Right cardiac atrium (tissue), 5 donors: ENCODE measurements around the gene NECTIN2. TPM values are rescaled to one million over a fixed set of nuclear protein-coding genes. Genes with fewer than 3 reads are reported as not detected.
"Not testable (repeated sequence)": the region's sequence is repeated elsewhere in the genome, so short reads cannot be mapped to it uniquely, and the experiment has no call there.

ENCODE experiments used
- ATAC-seq, 2 donors: fragments of 200-7000 bp; cut with Tn5 transposase; one replicate each; pipeline versions ENCODE4 v1.8.0 to v1.9.1; 2020; ENCODE audit warnings: moderate library complexity in 2 of 2, mild to moderate bottlenecking in 1 of 2
- DNase-seq, 3 donors: peaks; one replicate each; pipeline ENCODE4 v3.0.0-alpha.2; 2020
- H3K27ac ChIP-seq: one replicate; pipeline ENCODE4 v1.5.1; 2013; ENCODE audit warnings: mild to moderate bottlenecking, low read length, control low read depth, moderate library complexity
- H3K27me3 ChIP-seq: one replicate; pipeline ENCODE4 v1.6.1; 2013; ENCODE audit not compliant: control insufficient read depth, insufficient read depth
- H3K4me1 ChIP-seq: one replicate; pipeline ENCODE4 v1.6.1; 2013; ENCODE audit warnings: low read length; ENCODE audit not compliant: control insufficient read depth, insufficient read depth
- H3K4me3 ChIP-seq: one replicate; pipeline ENCODE4 v1.5.1; 2013; ENCODE audit warnings: low read length, control low read depth
- H3K9me3 ChIP-seq: one replicate; pipeline ENCODE4 v1.6.1; 2013; ENCODE audit warnings: low read length; ENCODE audit not compliant: control insufficient read depth
- WGBS: extraction: QIAGEN DNeasy Blood & Tissue Kit; methylation state at CpG from one replicate; pipeline ENCODE4 v1.1.7; 2013; 5-methylcytosine and 5-hydroxymethylcytosine counted together
- intact Hi-C, 4 donors: fragments of 100-400 bp; cut with DNase I; formaldehyde crosslinking; loops; one replicate each; pipeline versions ENCODE4 v1.11.0 to v1.14.0; 2022 to 2023
- polyA plus RNA-seq: library from polyadenylated mRNA; stranded (reverse); fragments of 200-250 nt; gene quantifications from one replicate; pipeline ENCODE4 v1.2.3, GENCODE V29; 2013
- total RNA-seq, 4 donors: library from RNA; stranded (reverse); fragmentation: NEBNext Ultra II Directional; extraction: Animal tissue kit (Norgen Biotek cat#: 25700); gene quantifications; one replicate each; pipeline ENCODE4 v1.2.1, GENCODE V29; 2021
- donor health status: healthy with polysubstance abuse.
- donor health status: DM: no; HTN: yes; CAD: no.
- donor health status: DM: no; HTN: no; CAD: no.
- donor health status: DM: no; HTN: yes; CAD: no; lungs with severe emphysema.
- donor health status: DM: yes; HTN: yes; CAD: no.

NECTIN2 gene
- total and polyA plus RNA-seq, 5 donors = 44.2 to 106 (median 57.0) TPM

- no peak overlapping the region for H3K4me3 ChIP-seq
- H3K4me1 ChIP-seq = no peaks in the 10 kb centered on the region
- 92% methylated on average over 16 of the region's 16 CpGs for WGBS
Observed at GRCh38 chr19:44874317-44874716, 28.2 kb downstream of the NECTIN2 start.

GRCh38 chr19:44875666-44876451, 29.8 kb downstream of the NECTIN2 start:
- intact Hi-C loops = no loop called here
- H3K4me1 ChIP-seq = no peaks in the 10 kb centered on the region
- H3K9me3 ChIP-seq = no peaks in the 10 kb centered on the region
- no peaks in the 10 kb centered on the region for H3K27me3 ChIP-seq
- ATAC-seq (peak in 1 of 2 donors; percentile 18), DNase-seq (peak in 1 of 3 donors; percentile 46)
- no peak overlapping the region for H3K4me3 ChIP-seq
- WGBS = 54% methylated on average over 22 of the region's 22 CpGs
- peak overlapping the region; percentile 18 for H3K27ac ChIP-seq

More at GRCh38 chr19:44874317-44874716, 28.2 kb downstream of the NECTIN2 start:
- ATAC-seq (no peak), DNase-seq (peak in 1 of 3 donors; percentile 26)
- intact Hi-C loops = no loop called here
- H3K9me3 ChIP-seq = no peaks in the 10 kb centered on the region
- no peak overlapping the region for H3K27ac ChIP-seq
- H3K27me3 ChIP-seq = no peaks in the 10 kb centered on the region

GRCh38 chr19:44876930-44877535, 30.9 kb downstream of the NECTIN2 start:
- ATAC-seq (no peak), DNase-seq (peak in 1 of 3 donors; percentile 46)
- Histone ChIP-seq H3K9me3 (no peaks in the 10 kb centered on the region), H3K27ac (no peak overlapping the region), H3K4me3 (no peak overlapping the region), H3K27me3 (no peaks in the 10 kb centered on the region), H3K4me1 (no peaks in the 10 kb centered on the region)
- intact Hi-C loops = no loop called here
- WGBS = 63% methylated on average over 5 of the region's 5 CpGs

GRCh38 chr19:44878120-44878865, 32.2 kb downstream of the NECTIN2 start:
- WGBS = 82% methylated on average over 26 of the region's 26 CpGs
- no peaks in the 10 kb centered on the region for H3K4me1 ChIP-seq
- no peaks in the 10 kb centered on the region for H3K9me3 ChIP-seq
- H3K4me3 ChIP-seq = no peak overlapping the region
- DNase-seq (peak in 1 of 3 donors; percentile 34), ATAC-seq (no peak)
- no peaks in the 10 kb centered on the region for H3K27me3 ChIP-seq
- H3K27ac ChIP-seq = no peak overlapping the region
- intact Hi-C loops = no loop called here

- Histone ChIP-seq H3K9me3 (no peaks in the 10 kb centered on the region), H3K27me3 (no peaks in the 10 kb centered on the region), H3K4me1 (no peaks in the 10 kb centered on the region), H3K27ac (peak overlapping the region; percentile 36), H3K4me3 (no peak overlapping the region)
- DNase-seq = peak in 2 of 3 donors; percentile 47 to 57
- ATAC-seq = peak in 1 of 2 donors; percentile 6
- intact Hi-C loops = no loop called here
- WGBS = 72% methylated on average over 18 of the region's 18 CpGs
Observed at GRCh38 chr19:44879309-44880065, 33.4 kb downstream of the NECTIN2 start.

GRCh38 chr19:44882063-44882462, 36.0 kb downstream of the NECTIN2 start:
- ATAC-seq (no peak), DNase-seq (peak in 2 of 3 donors; percentile 22 to 38)
- Histone ChIP-seq H3K9me3 (no peaks in the 10 kb centered on the region), H3K27ac (no peak overlapping the region), H3K27me3 (no peaks in the 10 kb centered on the region), H3K4me3 (no peak overlapping the region), H3K4me1 (no peaks in the 10 kb centered on the region)
- WGBS = 86% methylated on average over 15 of the region's 15 CpGs
- intact Hi-C loops = no loop called here

- peak in 1 of 3 donors; percentile 17 for DNase-seq
- H3K9me3 ChIP-seq, ATAC-seq, H3K4me1 ChIP-seq, H3K27ac ChIP-seq, H3K4me3 ChIP-seq, H3K27me3 ChIP-seq, intact Hi-C loops: not testable (repeated sequence)
- WGBS = 93% methylated on average over 19 of the region's 19 CpGs
Observed at GRCh38 chr19:44882619-44883397, 36.7 kb downstream of the NECTIN2 start.

GRCh38 chr19:44883922-44884321, 37.8 kb downstream of the NECTIN2 start:
- no peaks in the 10 kb centered on the region for H3K27me3 ChIP-seq
- H3K27ac ChIP-seq = no peak overlapping the region
- WGBS = 92% methylated on average over 5 of the region's 5 CpGs
- ATAC-seq (no peak), DNase-seq (peak in 1 of 3 donors; percentile 8)
- intact Hi-C loops = no loop called here
- H3K4me3 ChIP-seq = no peak overlapping the region
- H3K4me1 ChIP-seq = no peaks in the 10 kb centered on the region
- no peaks in the 10 kb centered on the region for H3K9me3 ChIP-seq

DNA sequence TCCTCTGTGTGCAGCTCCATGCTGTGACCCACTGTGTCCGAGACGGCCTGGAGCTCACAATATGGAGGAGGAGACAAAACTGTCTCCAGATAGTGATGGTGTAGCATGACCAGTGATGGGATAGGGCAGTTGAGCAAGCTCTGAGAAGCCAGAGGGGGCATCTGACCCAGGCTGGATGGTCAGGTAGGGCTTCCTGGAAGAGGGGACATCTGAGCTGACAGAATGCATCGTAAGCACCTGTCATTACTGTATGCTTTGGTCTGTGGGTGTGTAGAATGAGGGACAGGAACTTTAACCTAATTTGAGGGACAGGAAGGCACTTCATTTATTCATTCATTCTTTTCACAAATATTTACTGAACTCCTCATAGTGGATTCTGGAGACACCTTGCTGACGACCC, 38.5 kb downstream of the NECTIN2 start:
- no peaks in the 10 kb centered on the region for H3K9me3 ChIP-seq
- intact Hi-C loops = no loop called here
- no peaks in the 10 kb centered on the region for H3K27me3 ChIP-seq
- H3K27ac ChIP-seq = no peak overlapping the region
- peak in 1 of 3 donors; percentile 19 for DNase-seq
- H3K4me3 ChIP-seq = no peak overlapping the region
- H3K4me1 ChIP-seq = no peaks in the 10 kb centered on the region
- ATAC-seq = no peak
- WGBS = 87% methylated on average over 4 of the region's 4 CpGs

DNA sequence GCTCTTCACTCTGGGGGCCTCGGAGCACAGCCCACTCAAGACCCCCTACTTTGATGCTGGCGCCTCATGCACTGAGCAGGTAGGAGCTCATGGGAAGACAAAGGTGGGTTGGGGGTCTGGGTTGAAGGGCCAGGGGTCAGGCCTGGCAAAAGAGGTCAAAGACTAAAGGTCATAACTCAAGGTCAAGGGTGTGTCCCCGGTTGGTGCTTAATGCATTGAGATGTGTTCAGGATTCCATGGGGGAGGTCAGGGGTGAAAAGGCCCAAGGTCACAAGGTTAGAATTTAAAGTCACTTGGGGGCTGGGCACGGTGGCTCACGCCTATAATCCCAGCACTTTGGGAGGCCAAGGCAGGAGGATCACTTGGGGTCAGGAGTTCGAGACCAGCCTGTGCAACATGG, 40.0 kb downstream of the NECTIN2 start:
- Histone ChIP-seq H3K27me3 (no peaks in the 10 kb centered on the region), H3K4me3 (no peak overlapping the region), H3K27ac (no peak overlapping the region), H3K4me1 (no peaks in the 10 kb centered on the region), H3K9me3 (no peaks in the 10 kb centered on the region)
- DNase-seq = no peak
- ATAC-seq = no peak
- intact Hi-C loops = no loop called here
- 91% methylated on average over 6 of the region's 6 CpGs for WGBS
